SKM-1 treated with dmso at 0.1 percent for 144 hours (cell line): Measurements from ENCODE around the gene ATP6V1G1.
"Not testable (repeated sequence)": the region's sequence is repeated elsewhere in the genome, so short reads cannot be mapped to it uniquely, and the experiment has no call there.

Experiments used
- DNase-seq: peaks from one replicate; lab custom pipeline; 2025; ENCODE audit not compliant: unreplicated experiment; lab: John Stamatoyannopoulos, UW

The ATP6V1G1 gene, protein sequence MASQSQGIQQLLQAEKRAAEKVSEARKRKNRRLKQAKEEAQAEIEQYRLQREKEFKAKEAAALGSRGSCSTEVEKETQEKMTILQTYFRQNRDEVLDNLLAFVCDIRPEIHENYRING

DNA sequence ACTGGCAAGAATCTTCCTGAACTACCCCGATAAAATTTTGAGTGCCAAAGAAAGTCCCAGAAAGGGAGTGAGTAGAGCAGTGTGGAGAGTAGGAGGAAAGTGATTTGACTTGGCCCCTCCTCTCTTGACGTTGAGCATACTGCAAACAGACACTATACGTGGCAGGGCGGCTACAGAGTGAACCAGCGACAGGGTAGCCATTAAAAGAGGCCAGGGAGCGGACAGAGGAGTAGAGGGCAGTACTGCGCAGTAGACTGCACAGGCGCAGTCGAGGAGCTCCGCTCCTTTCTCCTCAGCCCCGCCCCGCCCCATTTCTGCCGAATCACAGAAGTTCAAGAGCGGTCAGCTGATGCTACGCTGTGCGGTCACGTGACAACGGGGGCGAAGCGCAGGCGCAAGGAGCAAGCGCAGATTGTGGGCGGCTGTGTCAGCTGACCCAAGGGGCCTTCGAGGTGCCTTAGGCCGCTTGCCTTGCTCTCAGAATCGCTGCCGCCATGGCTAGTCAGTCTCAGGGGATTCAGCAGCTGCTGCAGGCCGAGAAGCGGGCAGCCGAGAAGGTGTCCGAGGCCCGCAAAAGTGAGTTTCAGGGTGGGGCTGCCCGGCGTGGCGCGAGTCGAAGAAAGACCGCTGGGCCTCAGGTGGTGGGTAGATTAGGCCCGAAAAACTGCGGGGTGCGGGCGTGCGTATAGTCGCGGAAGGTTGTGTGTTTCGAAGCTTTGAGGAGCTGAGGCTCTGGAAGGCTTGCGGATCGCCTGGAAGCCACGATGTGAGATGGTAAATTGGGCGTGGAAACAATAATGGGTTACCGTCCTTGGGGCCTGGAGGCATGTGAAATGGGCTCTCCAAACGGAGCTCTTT, at the start of gene ATP6V1G1:
Gene ATP6V1G1 (plus strand): TSS at position 425 of the 858 bp plus-strand sequence. CDS start 70 bp downstream, at position 495.
- peak; percentile 72 for DNase-seq

GRCh38 chr9:114538241-114538640, 49.3 kb upstream of the ATP6V1G1 start:
- DNase-seq: no peak

DNA sequence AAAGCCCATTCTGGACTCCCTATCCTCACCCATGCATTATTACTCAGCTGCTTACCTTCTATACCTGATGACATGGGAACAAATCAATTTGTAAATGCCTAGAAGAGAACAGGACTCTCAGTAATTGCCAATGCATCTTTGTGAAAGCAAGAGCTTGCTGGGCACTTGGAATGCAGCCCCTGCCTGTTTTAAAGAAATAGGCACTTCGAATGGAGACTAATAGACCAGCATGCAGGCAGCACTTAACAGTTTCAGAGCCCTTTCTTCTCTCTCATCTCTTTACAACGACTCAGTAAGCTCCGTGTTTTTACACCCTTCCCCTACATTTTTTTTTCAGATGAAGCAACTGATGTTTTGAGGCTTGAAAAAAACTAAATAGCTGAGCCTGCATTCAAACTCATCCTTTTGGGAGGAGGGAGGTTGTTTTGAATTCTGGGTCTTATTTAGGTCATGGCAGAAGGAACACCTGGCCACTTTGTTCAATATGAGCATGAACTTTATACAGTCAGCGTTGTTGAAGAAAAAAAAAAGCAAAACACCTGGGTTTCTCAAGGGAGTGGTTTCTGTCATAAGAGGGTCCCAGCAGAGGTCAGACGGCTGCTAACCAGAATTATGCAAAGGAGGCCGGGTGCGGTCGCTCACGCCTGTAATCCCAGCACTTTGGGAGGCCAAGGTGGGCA, 47.7 kb upstream of the ATP6V1G1 start:
- no peak for DNase-seq

DNA sequence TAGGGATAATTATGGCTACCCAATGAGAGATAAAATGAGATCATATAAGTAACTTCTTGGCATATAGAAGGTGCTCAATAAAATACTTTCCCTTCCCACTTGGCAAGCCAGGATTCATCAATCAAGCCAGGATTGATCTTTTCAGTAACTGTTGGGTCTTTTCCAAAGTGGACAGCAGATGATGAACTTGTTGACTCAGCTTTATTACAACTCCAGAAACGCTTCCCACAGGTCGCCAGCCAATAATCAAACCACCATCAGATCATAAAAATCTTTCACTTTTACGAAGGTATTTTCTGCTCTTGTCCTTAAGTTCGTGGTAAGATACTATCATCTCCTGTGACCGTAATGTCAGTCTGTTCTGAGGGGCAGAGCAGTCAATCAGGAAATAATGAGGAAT, 42.5 kb upstream of the ATP6V1G1 start:
- no peak for DNase-seq

- no peak for DNase-seq
Observed at GRCh38 chr9:114546851-114547250, 40.7 kb upstream of the ATP6V1G1 start.

- DNase-seq: no peak
Observed at GRCh38 chr9:114549697-114550330, 37.8 kb upstream of the ATP6V1G1 start.

- no peak for DNase-seq
Observed at GRCh38 chr9:114551750-114552685, 35.6 kb upstream of the ATP6V1G1 start.

DNA sequence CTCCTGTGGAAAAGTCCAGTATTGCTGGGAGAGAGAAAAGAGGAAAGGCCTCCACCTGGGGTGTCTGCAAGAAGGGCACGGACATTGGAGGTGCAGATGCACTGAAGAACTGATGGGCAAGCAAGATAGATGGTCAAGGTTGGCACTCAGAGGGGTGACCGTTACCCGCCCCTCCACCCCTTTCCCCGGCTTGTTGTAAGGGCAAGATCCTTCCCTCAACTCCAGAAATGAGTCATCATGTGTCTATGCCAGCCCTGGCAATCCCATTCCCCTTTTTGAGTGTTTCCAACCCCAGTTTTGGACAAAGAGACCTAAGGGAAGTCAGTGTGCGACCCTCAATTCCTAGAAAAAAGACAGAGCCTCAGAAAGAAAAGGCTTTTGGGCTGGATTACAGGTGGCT, 34.9 kb upstream of the ATP6V1G1 start:
- DNase-seq: no peak

DNA sequence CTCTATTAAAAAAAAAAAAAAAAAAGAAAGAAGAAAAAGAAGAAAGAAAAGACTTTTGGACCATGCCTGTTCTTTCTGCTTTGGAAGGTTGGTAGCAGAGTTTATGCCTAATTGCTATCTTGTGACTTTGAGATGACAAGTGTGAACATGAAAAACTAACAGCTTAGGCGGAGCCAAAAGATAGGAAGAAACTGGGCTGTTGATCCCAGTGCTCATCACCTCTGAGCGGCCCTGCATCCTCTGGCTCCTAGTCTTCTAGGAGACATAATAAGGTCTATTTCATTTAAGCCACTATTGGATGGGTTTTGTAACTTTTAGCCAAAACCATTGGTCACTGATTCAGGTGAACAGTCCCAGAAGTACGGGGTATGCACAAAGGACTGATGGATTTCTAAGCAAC, 34.4 kb upstream of the ATP6V1G1 start:
- no peak for DNase-seq

DNA sequence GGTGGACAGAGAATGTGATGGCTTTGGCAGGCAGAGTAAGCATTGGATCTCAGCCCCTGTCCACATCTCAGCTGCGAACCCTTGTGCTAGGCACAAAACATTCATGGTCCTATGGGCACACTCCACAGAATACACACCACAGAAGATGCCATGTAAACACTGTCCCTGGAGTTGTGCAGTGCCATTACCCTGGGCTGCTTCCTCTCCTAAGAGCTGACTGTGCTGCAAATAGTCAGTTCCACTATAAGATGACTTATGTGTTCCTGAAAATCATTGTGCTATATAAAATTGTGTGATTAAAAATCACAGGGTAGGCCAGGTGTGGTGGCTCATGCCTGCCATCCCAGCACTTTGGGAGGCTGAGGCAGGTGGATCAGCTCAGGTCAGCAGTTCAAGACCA, 31.9 kb upstream of the ATP6V1G1 start:
- DNase-seq: no peak

DNA sequence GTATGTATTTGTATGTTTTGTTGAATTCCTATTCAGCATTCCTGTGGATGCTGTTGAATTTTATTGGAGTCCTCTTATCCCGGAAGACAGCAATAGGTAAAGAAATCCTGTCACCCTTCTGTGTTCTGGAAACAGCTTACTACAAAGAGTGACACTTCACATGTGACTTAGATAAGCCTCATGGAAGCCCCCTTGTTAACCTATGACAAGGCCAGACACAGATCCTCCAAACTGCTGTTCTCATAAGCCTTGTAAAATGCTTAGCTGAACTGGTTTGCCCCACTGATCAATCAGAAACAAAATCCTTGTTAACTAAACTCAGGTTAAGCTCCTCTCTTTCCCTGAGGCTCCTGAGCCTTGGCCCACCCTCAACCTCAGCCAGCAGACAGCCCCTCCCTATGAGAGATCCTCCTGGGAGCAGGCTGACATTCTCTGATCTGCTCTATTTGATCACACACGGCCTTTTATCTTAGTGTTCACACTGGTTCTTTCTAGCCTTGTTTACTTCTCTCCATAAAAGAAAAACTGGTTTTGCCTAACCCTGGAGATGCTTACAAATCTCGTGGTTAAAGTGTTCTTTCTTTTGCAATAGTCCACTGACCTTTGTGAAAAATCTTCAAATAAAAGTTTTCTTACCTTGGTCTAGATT, 29.4 kb upstream of the ATP6V1G1 start:
- no peak for DNase-seq

DNA sequence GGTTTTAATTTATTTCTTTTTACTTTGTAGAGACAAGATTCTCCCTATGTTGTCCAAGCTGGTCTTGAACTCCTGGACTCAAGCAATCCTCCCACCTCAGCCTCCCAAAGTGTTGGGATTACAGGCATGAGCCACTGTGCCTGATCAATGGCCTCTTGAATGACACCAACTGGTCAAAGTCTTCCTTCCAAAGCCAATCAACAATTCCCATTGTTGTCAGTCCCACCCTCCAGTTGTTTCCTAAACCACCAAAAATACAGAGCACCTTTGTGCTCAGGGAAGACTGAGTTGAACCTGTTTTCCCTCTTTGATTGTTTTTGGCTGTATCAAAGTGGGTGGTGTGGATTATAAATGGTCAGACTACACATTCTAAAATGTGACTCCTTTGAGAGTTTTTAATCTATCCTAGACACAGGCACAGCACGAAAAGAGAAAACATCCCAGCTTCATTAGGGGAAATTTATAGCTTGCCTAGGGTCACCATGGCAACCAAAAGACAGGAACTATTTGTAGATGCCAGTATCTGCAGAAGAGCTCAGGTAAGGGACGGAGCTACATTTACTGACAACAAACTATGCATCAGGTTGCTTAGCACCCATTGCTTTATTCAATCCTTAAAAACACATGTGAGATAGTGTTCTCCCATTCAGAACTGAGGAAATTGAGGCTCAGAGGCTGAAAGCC, 27.6 kb upstream of the ATP6V1G1 start:
- DNase-seq: no peak

DNA sequence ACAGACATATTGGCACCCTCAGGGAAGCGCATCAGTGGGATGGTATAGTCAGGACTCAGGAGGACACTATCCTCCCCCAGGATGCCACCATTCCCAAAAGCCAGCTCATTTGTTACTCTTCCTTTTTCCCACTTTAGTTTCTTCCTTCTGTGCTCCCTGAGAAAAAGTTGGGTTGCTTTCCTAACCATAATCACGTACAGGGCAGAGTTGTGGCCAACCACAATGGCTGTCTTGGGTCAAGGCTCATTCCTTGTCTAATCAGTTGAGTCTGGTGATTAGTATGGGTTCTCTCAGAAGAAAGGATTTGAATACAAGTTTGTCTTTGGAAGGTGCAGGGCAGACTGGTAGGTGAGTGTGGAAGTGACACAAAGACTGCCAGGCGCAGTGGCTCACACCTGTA, 26.6 kb upstream of the ATP6V1G1 start:
- DNase-seq: no peak

- DNase-seq: no peak
Observed at GRCh38 chr9:114561771-114562170, 25.8 kb upstream of the ATP6V1G1 start.

DNA sequence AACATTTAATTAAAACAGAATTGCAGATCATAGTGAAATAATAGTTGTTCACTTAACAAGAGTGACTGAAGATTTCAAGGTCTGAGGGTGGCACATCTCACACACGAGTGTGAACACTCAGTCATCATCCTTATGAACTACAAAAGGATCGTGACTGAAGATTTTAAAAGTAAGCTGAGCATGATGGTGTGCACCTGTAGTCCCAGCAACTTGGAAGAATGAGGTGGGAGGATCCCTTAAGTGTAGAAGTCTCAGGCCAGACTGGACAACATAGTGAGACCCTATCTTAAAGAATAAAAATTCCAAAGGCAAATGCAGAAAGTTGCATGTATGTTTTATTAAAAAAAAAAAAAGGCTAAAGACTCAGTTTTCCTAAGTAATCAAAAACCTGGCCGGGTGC, 22.4 kb upstream of the ATP6V1G1 start:
- DNase-seq: no peak

- no peak for DNase-seq
Observed at GRCh38 chr9:114570742-114571141, 16.8 kb upstream of the ATP6V1G1 start.

DNA sequence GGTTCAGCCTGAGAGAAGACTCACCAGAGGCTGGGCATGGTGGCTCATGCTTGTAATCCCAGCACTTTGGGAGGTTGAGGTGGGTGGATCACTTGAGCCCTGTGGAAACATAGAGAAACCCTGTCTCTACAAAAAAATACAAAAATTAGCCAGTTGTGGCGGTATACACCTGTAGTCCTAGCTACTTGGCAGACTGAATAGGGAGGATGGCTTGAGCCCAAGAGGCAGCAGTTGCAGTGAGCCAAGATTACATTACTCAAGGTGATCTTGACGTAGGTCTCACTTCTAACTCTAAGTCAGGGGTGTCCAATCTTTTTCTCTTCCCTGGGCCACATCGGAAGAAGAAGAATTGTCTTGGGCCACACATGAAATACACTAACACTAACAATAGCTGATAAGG, 16.2 kb upstream of the ATP6V1G1 start:
- no peak for DNase-seq

- no peak for DNase-seq
Observed at GRCh38 chr9:114572199-114572598, 15.4 kb upstream of the ATP6V1G1 start.

DNA sequence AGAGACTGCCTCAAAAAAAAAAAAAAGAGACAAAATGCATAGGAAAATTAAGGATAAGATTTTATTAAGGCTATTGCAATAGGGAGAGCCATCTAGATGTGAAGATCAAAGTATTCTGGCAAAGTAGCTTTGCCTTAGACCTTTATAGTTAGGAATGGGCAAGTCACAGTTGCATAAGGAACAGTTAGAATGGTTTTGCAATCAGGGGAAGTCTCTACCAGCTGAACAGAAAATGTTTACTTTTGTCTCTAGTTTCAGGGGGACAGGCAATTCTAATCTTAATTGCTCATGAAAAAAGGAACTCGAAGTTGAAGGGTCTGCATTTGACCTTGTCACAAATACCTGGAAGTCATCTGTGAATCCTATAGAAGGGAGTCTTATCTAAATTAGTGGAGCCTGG, 13.1 kb upstream of the ATP6V1G1 start:
- DNase-seq: no peak

- not testable (repeated sequence) for DNase-seq
Observed at GRCh38 chr9:114576779-114577178, 10.8 kb upstream of the ATP6V1G1 start.
